HCT116 (cell line): ENCODE results near the gene DISP2. TPM values are rescaled to one million over a fixed set of nuclear protein-coding genes. Genes with fewer than 3 reads are reported as not detected.

ENCODE experiments used
- ATAC-seq: fragments of 200-7000 bp; cut with Tn5 transposase; 2 replicates; pipeline ENCODE4 v1.9.1; 2020; ENCODE audit warnings: mild to moderate bottlenecking, moderate library complexity
- BruUV-seq: library from RNA; stranded (reverse); fragments of 400-500 nt; replicated peaks from 2 replicates; lab custom pipeline; 2021; lab: Mats Ljungman, UMichigan
- CTCF ChIA-PET: fragments of 300-600 bp; sonication (Branson Sonifier 250); formaldehyde crosslinking; loops from one replicate; lab custom pipeline; 2021; ENCODE audit warnings: antibody characterized with exemption; lab: Charles Lee
- POLR2A ChIA-PET: fragments of 300-600, 350-600 bp; sonication (Branson Sonifier 250); formaldehyde crosslinking; loops from one replicate; lab custom pipeline; 2021; ENCODE audit warnings: antibody characterized with exemption; lab: Charles Lee
- RAD21 ChIA-PET, 2 experiments: fragments of 300-600 bp; sonication (Branson Sonifier 250); formaldehyde crosslinking; loops; one replicate each; lab custom pipeline; 2023; ENCODE audit warnings: low total read pairs in 2 of 2; ENCODE audit not compliant: uncharacterized antibody in 2 of 2, unreplicated experiment in 2 of 2, low non-redundant PET in 1 of 2; lab: Charles Lee
- DNase-seq: peaks from one replicate; pipeline ENCODE4 v3.0.0-alpha.2; 2010; ENCODE audit warnings: low read depth, low spot score
- H2AFZ ChIP-seq: fragments of 200-600 bp; shearing (Covaris generic), sonication (generic); 2 replicates; pipeline ENCODE4 v1.6.1; 2017; ENCODE audit warnings: low read depth, mixed run types, mixed read lengths, antibody characterized with exemption, low read length; ENCODE audit not compliant: poor library complexity, severe bottlenecking
- H3K27ac ChIP-seq: 2 replicates; pipeline ENCODE4 v1.5.1; 2012; ENCODE audit warnings: low read depth, low read length
- H3K27me3 ChIP-seq: fragments of 200-600 bp; sonication (generic); 2 replicates; pipeline ENCODE4 v1.6.1; 2016; ENCODE audit warnings: mixed run types, low read length, mixed read lengths; ENCODE audit not compliant: insufficient read depth
- H3K36me3 ChIP-seq, 2 experiments: fragments of 200-500 bp in 1 of 2; fragments of 200-600 bp in 1 of 2; sonication (Bioruptor generic) in 1 of 2; sonication (generic) in 1 of 2; 2 replicates each; pipeline versions ENCODE4 v1.5.1 to v1.6.1; 2014 to 2016; ENCODE audit warnings: low read length in 2 of 2, inconsistent platforms in 1 of 2, mixed read lengths in 1 of 2, mixed run types in 1 of 2; ENCODE audit not compliant: insufficient read depth in 2 of 2, control insufficient read depth in 1 of 2
- H3K4me1 ChIP-seq, 2 experiments: fragments of 200-600 bp in 1 of 2; sonication (generic) in 1 of 2; 2 replicates each; pipeline versions ENCODE4 v1.5.1 to v1.6.1; 2012 to 2017; ENCODE audit warnings: low read length in 2 of 2, inconsistent platforms in 1 of 2, mild to moderate bottlenecking in 1 of 2, mixed read lengths in 1 of 2, mixed run types in 1 of 2, moderate library complexity in 1 of 2; ENCODE audit not compliant: insufficient read depth in 2 of 2, control insufficient read depth in 1 of 2
- H3K4me2 ChIP-seq: fragments of 200-600 bp; sonication (generic); 2 replicates; pipeline ENCODE4 v1.6.1; 2017; ENCODE audit warnings: mixed run types, low read length, mixed read lengths
- H3K4me3 ChIP-seq, 2 experiments: fragments of 200-600 bp in 1 of 2; sonication (generic) in 1 of 2; replicated peaks in 1 of 2; 2 replicates each; pipeline ENCODE4 v1.5.1; 2011 to 2016; ENCODE audit warnings: low read length in 2 of 2, control low read depth in 1 of 2, low read depth in 1 of 2, mild to moderate bottlenecking in 1 of 2, mixed read lengths in 1 of 2, mixed run types in 1 of 2
- H3K79me2 ChIP-seq: fragments of 200-600 bp; sonication (generic); 2 replicates; pipeline ENCODE4 v1.6.1; 2017; ENCODE audit warnings: mild to moderate bottlenecking, mixed run types, low read length, moderate library complexity, mixed read lengths; ENCODE audit not compliant: insufficient read depth
- H3K9ac ChIP-seq: fragments of 200-600 bp; sonication (generic); 2 replicates; pipeline ENCODE4 v1.6.1; 2016; ENCODE audit warnings: low read length, mixed read lengths
- H3K9me2 ChIP-seq: fragments of 200-600 bp; sonication (generic), shearing (Covaris generic); 2 replicates; pipeline ENCODE4 v1.6.1; 2017; ENCODE audit warnings: mixed run types, mild to moderate bottlenecking, moderate library complexity; ENCODE audit not compliant: insufficient read depth
- H3K9me3 ChIP-seq, 2 experiments: fragments of 200-500 bp in 1 of 2; fragments of 200-600 bp in 1 of 2; sonication (Bioruptor generic) in 1 of 2; sonication (generic) in 1 of 2; 2 replicates each; pipeline ENCODE4 v1.6.1; 2014 to 2017; ENCODE audit warnings: low read length in 2 of 2, mixed read lengths in 2 of 2, inconsistent platforms in 1 of 2, low read depth in 1 of 2, mild to moderate bottlenecking in 1 of 2, mixed run types in 1 of 2, moderate library complexity in 1 of 2; ENCODE audit not compliant: control insufficient read depth in 1 of 2, insufficient read depth in 1 of 2
- H4K20me1 ChIP-seq: fragments of 200-600 bp; sonication (generic), shearing (Covaris generic); 2 replicates; pipeline ENCODE4 v1.6.1; 2017; ENCODE audit warnings: mixed run types, mild to moderate bottlenecking, moderate library complexity; ENCODE audit not compliant: insufficient read depth
- CBX3 ChIP-seq: IDR thresholded peaks from 2 replicates; pipeline ENCODE4 v1.6.1; 2012; ENCODE audit warnings: low read depth
- CEBPB ChIP-seq: IDR thresholded peaks from 2 replicates; pipeline ENCODE4 v1.6.1; 2012; ENCODE audit warnings: low read depth
- EGR1 ChIP-seq: IDR thresholded peaks from 2 replicates; pipeline ENCODE4 v1.6.1; 2012; ENCODE audit warnings: low read depth
- ELF1 ChIP-seq: IDR thresholded peaks from 2 replicates; pipeline ENCODE4 v1.6.1; 2012; ENCODE audit warnings: low read depth, borderline replicate concordance
- EZH2phosphoT487 ChIP-seq: fragments of 200-600 bp; IDR thresholded peaks from 2 replicates; pipeline ENCODE4 v1.6.1; 2018; ENCODE audit warnings: antibody characterized with exemption, borderline replicate concordance
- FOSL1 ChIP-seq: IDR thresholded peaks from 2 replicates; pipeline ENCODE4 v1.6.1; 2012; ENCODE audit warnings: low read depth
- JUND ChIP-seq: IDR thresholded peaks from 2 replicates; pipeline ENCODE4 v1.6.1; 2012
- POLR2A ChIP-seq: IDR thresholded peaks from 2 replicates; pipeline ENCODE4 v1.7.0; 2011; ENCODE audit warnings: borderline replicate concordance; ENCODE audit not compliant: insufficient read depth, insufficient read length; ENCODE audit errors: extremely low read depth
- RAD21 ChIP-seq: IDR thresholded peaks from 2 replicates; pipeline ENCODE4 v1.6.1; 2012; ENCODE audit warnings: low read depth, mild to moderate bottlenecking
- SP1 ChIP-seq: IDR thresholded peaks from 2 replicates; pipeline ENCODE4 v1.6.1; 2012; ENCODE audit warnings: low read depth
- SRF ChIP-seq: IDR thresholded peaks from 2 replicates; pipeline ENCODE4 v1.6.1; 2012; ENCODE audit warnings: low read depth
- YY1 ChIP-seq: IDR thresholded peaks from 2 replicates; pipeline ENCODE4 v1.6.1; 2011; ENCODE audit warnings: low read length, low read depth, moderate library complexity, mild to moderate bottlenecking; ENCODE audit not compliant: insufficient replicate concordance; ENCODE audit errors: extremely low read depth
- ZFX ChIP-seq: fragments of 450-650 bp; IDR thresholded peaks from 2 replicates; pipeline ENCODE4 v1.6.1; 2017
- ZNF274 ChIP-seq: fragments of 200-500 bp; sonication (Bioruptor generic); IDR thresholded peaks from 2 replicates; pipeline ENCODE4 v1.6.1; 2014; ENCODE audit warnings: mild to moderate bottlenecking, low read depth, low read length, inconsistent platforms
- intact Hi-C: fragments of 100-400 bp; cut with micrococcal nuclease; formaldehyde crosslinking; loops from 2 replicates; pipeline ENCODE4 v1.10.0; 2022
- total RNA-seq: library from RNA; stranded (reverse); gene quantifications from one replicate; pipeline ENCODE4 v1.2.1, GENCODE V29; 2021; ENCODE audit not compliant: unreplicated experiment
- TF ChIP-seq, protein P1 (sequence below): IDR thresholded peaks from 2 replicates; pipeline ENCODE4 v1.6.1; 2012
- TF ChIP-seq, protein P2 (sequence below): IDR thresholded peaks from 2 replicates; pipeline ENCODE4 v1.6.1; 2011; ENCODE audit warnings: mild to moderate bottlenecking, low read length, moderate library complexity; ENCODE audit not compliant: insufficient replicate concordance; ENCODE audit errors: extremely low read depth
- TF ChIP-seq, protein P3 (sequence below): IDR thresholded peaks from 2 replicates; pipeline ENCODE4 v1.6.1; 2012; ENCODE audit warnings: low read depth
- TF ChIP-seq, protein P4 (sequence below): IDR thresholded peaks from 2 replicates; pipeline ENCODE4 v1.6.1; 2012

The DISP2 gene
- total RNA-seq, 1 experiment from 2014 or later: 3.3 TPM

DNA sequence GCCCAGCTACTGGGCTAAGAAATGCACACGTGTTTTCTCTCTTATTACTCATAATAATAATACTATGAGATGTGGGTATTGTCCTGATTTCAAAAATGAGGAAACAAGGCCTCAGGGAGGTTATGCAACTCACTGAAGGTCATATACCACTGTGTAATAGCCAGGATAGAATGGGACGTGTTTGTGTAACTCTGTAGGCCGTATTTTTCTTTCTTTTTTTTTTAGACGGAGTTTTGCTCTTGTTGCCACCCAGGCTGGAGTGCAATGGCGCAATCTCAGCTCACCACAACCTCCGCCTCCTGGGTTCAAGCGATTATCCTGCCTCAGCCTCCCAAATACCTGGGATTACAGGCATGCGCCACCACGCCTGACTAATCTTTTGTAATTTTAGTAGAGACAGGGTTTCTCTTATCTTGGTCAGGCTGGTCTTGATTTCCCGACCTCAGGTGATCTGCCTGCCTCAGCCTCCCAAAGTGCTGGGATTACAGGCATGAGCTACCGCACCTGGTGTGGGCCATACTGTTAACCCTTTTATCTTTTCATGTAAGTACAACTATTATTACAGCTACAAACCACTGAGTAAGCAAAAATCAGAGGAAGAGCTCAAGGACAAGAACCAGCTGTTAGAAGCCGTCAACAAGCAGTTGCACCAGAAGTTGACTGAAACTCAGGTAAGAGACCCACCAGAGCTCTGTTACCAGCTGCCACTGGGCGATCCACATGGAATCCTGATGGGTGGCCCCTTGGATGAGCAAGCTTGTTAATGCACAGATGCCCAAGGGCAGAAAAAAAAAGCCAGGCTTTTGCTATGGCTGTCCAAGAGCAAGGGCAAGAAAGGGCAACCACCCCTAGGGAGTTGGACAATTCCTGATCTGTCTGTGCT lies 31.2 kb downstream of the DISP2 start:
- Histone ChIP-seq H4K20me1 (no peaks in the 10 kb centered on the region), H3K4me1 (no peaks in the 10 kb centered on the region), H3K9me2 (no peaks in the 10 kb centered on the region), H3K4me3 (no peak overlapping the region), H3K36me3 (peaks cover 57 to 75% of the 10 kb centered on the region in 2 experiments), H3K9ac (no peak overlapping the region), H3K4me2 (no peak overlapping the region), H3K79me2 (peaks cover 30% of the 10 kb centered on the region), H3K27ac (no peak overlapping the region), H2AFZ (no peak overlapping the region), H3K9me3 (no peaks in the 10 kb centered on the region), H3K27me3 (no peaks in the 10 kb centered on the region)
- no peak for DNase-seq
- CTCF ChIA-PET: no interaction called here
- RAD21 ChIA-PET: no interaction called here
- no peak for TF ChIP-seq RAD21
- no peak for TF ChIP-seq SP1
- no peak for TF ChIP-seq ELF1
- no peak for TF ChIP-seq EZH2phosphoT487
- TF ChIP-seq, protein P1, sequence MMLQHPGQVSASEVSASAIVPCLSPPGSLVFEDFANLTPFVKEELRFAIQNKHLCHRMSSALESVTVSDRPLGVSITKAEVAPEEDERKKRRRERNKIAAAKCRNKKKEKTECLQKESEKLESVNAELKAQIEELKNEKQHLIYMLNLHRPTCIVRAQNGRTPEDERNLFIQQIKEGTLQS: no peak
- no peak for TF ChIP-seq EGR1
- TF ChIP-seq, protein P2, sequence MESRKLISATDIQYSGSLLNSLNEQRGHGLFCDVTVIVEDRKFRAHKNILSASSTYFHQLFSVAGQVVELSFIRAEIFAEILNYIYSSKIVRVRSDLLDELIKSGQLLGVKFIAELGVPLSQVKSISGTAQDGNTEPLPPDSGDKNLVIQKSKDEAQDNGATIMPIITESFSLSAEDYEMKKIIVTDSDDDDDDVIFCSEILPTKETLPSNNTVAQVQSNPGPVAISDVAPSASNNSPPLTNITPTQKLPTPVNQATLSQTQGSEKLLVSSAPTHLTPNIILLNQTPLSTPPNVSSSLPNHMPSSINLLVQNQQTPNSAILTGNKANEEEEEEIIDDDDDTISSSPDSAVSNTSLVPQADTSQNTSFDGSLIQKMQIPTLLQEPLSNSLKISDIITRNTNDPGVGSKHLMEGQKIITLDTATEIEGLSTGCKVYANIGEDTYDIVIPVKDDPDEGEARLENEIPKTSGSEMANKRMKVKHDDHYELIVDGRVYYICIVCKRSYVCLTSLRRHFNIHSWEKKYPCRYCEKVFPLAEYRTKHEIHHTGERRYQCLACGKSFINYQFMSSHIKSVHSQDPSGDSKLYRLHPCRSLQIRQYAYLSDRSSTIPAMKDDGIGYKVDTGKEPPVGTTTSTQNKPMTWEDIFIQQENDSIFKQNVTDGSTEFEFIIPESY: no peak
- TF ChIP-seq YY1: no peak
- TF ChIP-seq, protein P3, sequence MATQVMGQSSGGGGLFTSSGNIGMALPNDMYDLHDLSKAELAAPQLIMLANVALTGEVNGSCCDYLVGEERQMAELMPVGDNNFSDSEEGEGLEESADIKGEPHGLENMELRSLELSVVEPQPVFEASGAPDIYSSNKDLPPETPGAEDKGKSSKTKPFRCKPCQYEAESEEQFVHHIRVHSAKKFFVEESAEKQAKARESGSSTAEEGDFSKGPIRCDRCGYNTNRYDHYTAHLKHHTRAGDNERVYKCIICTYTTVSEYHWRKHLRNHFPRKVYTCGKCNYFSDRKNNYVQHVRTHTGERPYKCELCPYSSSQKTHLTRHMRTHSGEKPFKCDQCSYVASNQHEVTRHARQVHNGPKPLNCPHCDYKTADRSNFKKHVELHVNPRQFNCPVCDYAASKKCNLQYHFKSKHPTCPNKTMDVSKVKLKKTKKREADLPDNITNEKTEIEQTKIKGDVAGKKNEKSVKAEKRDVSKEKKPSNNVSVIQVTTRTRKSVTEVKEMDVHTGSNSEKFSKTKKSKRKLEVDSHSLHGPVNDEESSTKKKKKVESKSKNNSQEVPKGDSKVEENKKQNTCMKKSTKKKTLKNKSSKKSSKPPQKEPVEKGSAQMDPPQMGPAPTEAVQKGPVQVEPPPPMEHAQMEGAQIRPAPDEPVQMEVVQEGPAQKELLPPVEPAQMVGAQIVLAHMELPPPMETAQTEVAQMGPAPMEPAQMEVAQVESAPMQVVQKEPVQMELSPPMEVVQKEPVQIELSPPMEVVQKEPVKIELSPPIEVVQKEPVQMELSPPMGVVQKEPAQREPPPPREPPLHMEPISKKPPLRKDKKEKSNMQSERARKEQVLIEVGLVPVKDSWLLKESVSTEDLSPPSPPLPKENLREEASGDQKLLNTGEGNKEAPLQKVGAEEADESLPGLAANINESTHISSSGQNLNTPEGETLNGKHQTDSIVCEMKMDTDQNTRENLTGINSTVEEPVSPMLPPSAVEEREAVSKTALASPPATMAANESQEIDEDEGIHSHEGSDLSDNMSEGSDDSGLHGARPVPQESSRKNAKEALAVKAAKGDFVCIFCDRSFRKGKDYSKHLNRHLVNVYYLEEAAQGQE: no peak
- TF ChIP-seq JUND: no peak
- no peak for TF ChIP-seq FOSL1
- TF ChIP-seq CEBPB: no peak
- TF ChIP-seq POLR2A: no peak
- TF ChIP-seq SRF: no peak
- TF ChIP-seq CBX3: no peak
- TF ChIP-seq, protein P4, sequence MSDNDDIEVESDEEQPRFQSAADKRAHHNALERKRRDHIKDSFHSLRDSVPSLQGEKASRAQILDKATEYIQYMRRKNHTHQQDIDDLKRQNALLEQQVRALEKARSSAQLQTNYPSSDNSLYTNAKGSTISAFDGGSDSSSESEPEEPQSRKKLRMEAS: no peak
- no peak for TF ChIP-seq ZFX
- TF ChIP-seq ZNF274: no peak
- intact Hi-C loops: no loop called here
- POLR2A ChIA-PET: interaction anchor here (1.2 kb wide), 1 partner anchor 9 kb away, joined by 4 read pairs; no protein-coding TSS in a partner anchor
- no peak for ATAC-seq
- BruUV-seq: no TSS peak
